ENCODE data around the gene TRRAP.

The TRRAP gene

GRCh38 chr7:99046722-99047121 is 168.4 kb downstream of the TRRAP start:
- H3K4me3 ChIP-seq (ENCODE audit: control insufficient read depth, low read depth, low read length) = no peak overlapping the region
- TF ChIP-seq, protein P1, sequence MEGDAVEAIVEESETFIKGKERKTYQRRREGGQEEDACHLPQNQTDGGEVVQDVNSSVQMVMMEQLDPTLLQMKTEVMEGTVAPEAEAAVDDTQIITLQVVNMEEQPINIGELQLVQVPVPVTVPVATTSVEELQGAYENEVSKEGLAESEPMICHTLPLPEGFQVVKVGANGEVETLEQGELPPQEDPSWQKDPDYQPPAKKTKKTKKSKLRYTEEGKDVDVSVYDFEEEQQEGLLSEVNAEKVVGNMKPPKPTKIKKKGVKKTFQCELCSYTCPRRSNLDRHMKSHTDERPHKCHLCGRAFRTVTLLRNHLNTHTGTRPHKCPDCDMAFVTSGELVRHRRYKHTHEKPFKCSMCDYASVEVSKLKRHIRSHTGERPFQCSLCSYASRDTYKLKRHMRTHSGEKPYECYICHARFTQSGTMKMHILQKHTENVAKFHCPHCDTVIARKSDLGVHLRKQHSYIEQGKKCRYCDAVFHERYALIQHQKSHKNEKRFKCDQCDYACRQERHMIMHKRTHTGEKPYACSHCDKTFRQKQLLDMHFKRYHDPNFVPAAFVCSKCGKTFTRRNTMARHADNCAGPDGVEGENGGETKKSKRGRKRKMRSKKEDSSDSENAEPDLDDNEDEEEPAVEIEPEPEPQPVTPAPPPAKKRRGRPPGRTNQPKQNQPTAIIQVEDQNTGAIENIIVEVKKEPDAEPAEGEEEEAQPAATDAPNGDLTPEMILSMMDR (conservative IDR thresholded peaks at IDR 0.05; ENCODE audit: control insufficient read depth, insufficient read depth, low read depth, low read length) = no peak
- DNase-seq (ENCODE audit: low read depth) = no peak

GRCh38 chr7:99047526-99048077 is 169.3 kb downstream of the TRRAP start:
- DNase-seq (ENCODE audit: low read depth) = no peak
- TF ChIP-seq, protein P1 (conservative IDR thresholded peaks at IDR 0.05; ENCODE audit: control insufficient read depth, insufficient read depth, low read depth, low read length) = no peak
- H3K4me3 ChIP-seq (ENCODE audit: control insufficient read depth, low read depth, low read length) = no peak overlapping the region

DNA sequence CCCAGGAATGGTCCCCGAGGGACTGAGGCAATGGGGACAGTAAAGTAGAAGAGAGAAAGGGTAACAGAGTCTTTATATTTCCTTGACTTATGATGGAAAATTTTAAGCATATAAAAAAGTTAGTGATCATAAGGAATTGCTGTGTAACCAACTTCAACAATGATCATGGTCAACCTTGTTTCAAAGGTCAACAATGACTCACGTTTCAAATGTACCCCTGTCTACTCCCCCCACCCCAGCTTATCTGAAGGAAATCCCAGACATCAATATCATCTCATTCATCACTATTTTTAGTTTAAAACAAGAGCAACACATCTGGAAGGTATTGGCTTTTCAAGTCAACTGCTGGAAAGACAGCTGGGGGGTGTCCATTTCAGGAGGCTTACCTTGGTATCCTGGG is 172.6 kb downstream of the TRRAP start:
- TF ChIP-seq, protein P1 (conservative IDR thresholded peaks at IDR 0.05; ENCODE audit: control insufficient read depth, insufficient read depth, low read depth, low read length) = no peak
- DNase-seq (ENCODE audit: low read depth) = no peak
- H3K4me3 ChIP-seq (ENCODE audit: control insufficient read depth, low read depth, low read length) = no peak overlapping the region

- no peak overlapping the region for H3K4me3 ChIP-seq (ENCODE audit: control insufficient read depth, low read depth, low read length)
- TF ChIP-seq, protein P1 (conservative IDR thresholded peaks at IDR 0.05; ENCODE audit: control insufficient read depth, insufficient read depth, low read depth, low read length) = no peak
- DNase-seq (ENCODE audit: low read depth) = no peak
These were observed 176.4 kb downstream of the TRRAP start for GRCh38 chr7:99054781-99055180.

DNA sequence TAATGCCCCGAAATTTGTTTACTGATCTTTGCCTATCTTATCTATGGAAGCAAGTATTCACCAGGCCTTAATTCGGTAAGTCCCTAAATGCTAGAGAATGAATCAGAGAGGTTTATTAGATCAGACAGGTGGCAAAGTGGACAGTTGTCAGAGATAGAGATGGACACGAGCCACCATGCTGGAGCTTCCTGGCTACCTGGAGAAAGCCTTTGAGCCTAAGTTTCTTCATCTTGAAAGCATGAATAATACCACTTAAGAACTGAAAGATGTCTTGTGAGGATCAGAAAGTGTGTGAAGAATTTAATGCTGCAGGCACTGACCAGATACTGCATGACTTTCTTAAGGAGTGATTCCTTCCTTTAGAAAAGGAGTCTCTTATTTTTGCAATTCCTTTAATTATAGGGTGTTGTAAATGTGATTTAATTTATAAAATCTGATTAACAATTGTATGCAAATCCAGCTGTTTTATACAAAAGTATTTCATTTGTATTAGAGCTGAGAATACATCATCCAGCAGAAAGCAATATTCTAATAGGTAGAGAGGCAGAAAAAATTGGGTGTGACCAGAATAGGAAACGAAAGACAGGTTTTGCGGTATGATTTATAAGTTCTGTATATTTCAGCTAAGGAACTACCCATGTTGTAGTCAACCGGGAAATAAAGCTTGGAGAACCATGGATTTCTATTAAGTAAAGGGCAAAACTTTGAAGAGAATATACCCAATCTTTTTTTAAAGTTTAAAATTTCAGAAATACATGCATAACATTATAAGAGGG is 182.9 kb downstream of the TRRAP start:
- TF ChIP-seq, protein P1 (conservative IDR thresholded peaks at IDR 0.05; ENCODE audit: control insufficient read depth, insufficient read depth, low read depth, low read length) = no peak
- DNase-seq (ENCODE audit: low read depth) = no peak
- no peak overlapping the region for H3K4me3 ChIP-seq (ENCODE audit: control insufficient read depth, low read depth, low read length)

Data from fibroblast of mammary gland (primary cell).